Pons (tissue), 1 donor: ENCODE data around the gene PTPRH.
A peak's percentile ranks its signal among the peaks of the same experiment; 100 is the strongest.
"Not testable (repeated sequence)": the region's sequence is repeated elsewhere in the genome, so short reads cannot be mapped to it uniquely, and the experiment has no call there.

Experiments
- DNase-seq: peaks from one replicate; pipeline ENCODE4 v3.0.0-alpha.2; 2016; ENCODE audit warnings: low spot score

The PTPRH gene

GRCh38 chr19:55226788-55227187, 17.5 kb upstream of the PTPRH start:
- no peak for DNase-seq

- DNase-seq, result no peak
Measured at GRCh38 chr19:55226273-55226672, 17.0 kb upstream of the PTPRH start.

GRCh38 chr19:55225415-55225958, 16.2 kb upstream of the PTPRH start:
- DNase-seq, result no peak

GRCh38 chr19:55224679-55225414, 15.5 kb upstream of the PTPRH start:
- not testable (repeated sequence) for DNase-seq

- DNase-seq, result no peak
Measured at GRCh38 chr19:55224038-55224665, 14.9 kb upstream of the PTPRH start.

GRCh38 chr19:55223291-55224037, 14.2 kb upstream of the PTPRH start:
- no peak for DNase-seq

- DNase-seq, result no peak
Measured at GRCh38 chr19:55220525-55220924, 11.2 kb upstream of the PTPRH start.

- peak; percentile 88 for DNase-seq
Measured at GRCh38 chr19:55216461-55217198, 7.3 kb upstream of the PTPRH start.

- no peak for DNase-seq
Measured at GRCh38 chr19:55213547-55213946, 4.2 kb upstream of the PTPRH start.

GRCh38 chr19:55212447-55212846, 3.1 kb upstream of the PTPRH start:
- no peak for DNase-seq

- DNase-seq, result no peak
Measured at GRCh38 chr19:55209693-55210472, 582 bp upstream of the PTPRH start.

- peak; percentile 85 for DNase-seq
Measured at GRCh38 chr19:55206664-55207500, 2.4 kb downstream of the PTPRH start.

- DNase-seq, result not testable (repeated sequence)
Measured at GRCh38 chr19:55202199-55202598, 7.1 kb downstream of the PTPRH start.

- DNase-seq, result no peak
Measured at GRCh38 chr19:55199620-55200204, 9.6 kb downstream of the PTPRH start.

GRCh38 chr19:55198651-55199050, 10.7 kb downstream of the PTPRH start:
- no peak for DNase-seq

GRCh38 chr19:55197528-55197927, 11.8 kb downstream of the PTPRH start:
- DNase-seq, result peak; percentile 27

GRCh38 chr19:55196803-55197202, 12.5 kb downstream of the PTPRH start:
- DNase-seq, result no peak

- no peak for DNase-seq
Measured at GRCh38 chr19:55193481-55193880, 15.8 kb downstream of the PTPRH start.

- no peak for DNase-seq
Measured at GRCh38 chr19:55189403-55189835, 19.9 kb downstream of the PTPRH start.

GRCh38 chr19:55188625-55189024, 20.7 kb downstream of the PTPRH start:
- no peak for DNase-seq
